ENCODE results near the gene NTF3. TPM values are rescaled to one million over a fixed set of nuclear protein-coding genes. Genes with fewer than 3 reads are reported as not detected.
"Not testable (repeated sequence)": the region's sequence is repeated elsewhere in the genome, so short reads cannot be mapped to it uniquely, and the experiment has no call there.

The NTF3 gene
- total RNA-seq, 4 donors from 2014 or later = 0.18 to 0.23 TPM; not detected in 2

DNA sequence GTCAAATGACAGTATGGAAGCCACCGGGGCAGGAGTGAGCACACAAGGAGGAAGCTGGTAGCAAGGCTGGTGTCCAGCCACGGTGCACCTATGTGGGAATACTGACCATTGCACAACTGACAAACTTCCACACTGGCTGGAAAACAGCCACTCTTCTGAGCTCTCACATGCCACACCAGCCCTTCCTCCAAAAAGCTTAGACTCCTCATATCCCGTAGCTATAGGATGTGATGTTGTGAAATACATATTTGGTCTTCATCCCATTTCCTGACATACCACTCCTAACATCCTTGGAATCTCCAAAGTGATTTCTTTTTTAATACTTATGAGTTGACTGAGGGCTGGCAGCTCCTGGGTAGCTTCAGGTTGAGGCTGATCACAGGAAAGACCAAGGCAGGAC, 103.6 kb downstream of the NTF3 start:
- H3K9me3 ChIP-seq = no peaks in the 10 kb centered on the region
- DNase-seq = no peak
- intact Hi-C loops (cut with DNase I; ENCODE audit: low total_unique reads) (no loop called here), in situ Hi-C loops (cut with MboI; ENCODE audit: low sequenced_read_pairs in 4 of 4) (no loop called here)
- ATAC-seq = no peak
- TF ChIP-seq POLR2A (IDR thresholded peaks at IDR 0.05) = no peak
- TF ChIP-seq CTCF (IDR thresholded peaks at IDR 0.05 in 4 of 5, conservative IDR thresholded peaks at IDR 0.05 in 1 of 5) = no peak
- H3K4me3 ChIP-seq = no peak overlapping the region
- no peaks in the 10 kb centered on the region for H3K36me3 ChIP-seq
- H3K4me1 ChIP-seq = no peaks in the 10 kb centered on the region
- no peaks in the 10 kb centered on the region for H3K27me3 ChIP-seq
- no peak overlapping the region for H3K27ac ChIP-seq

DNA sequence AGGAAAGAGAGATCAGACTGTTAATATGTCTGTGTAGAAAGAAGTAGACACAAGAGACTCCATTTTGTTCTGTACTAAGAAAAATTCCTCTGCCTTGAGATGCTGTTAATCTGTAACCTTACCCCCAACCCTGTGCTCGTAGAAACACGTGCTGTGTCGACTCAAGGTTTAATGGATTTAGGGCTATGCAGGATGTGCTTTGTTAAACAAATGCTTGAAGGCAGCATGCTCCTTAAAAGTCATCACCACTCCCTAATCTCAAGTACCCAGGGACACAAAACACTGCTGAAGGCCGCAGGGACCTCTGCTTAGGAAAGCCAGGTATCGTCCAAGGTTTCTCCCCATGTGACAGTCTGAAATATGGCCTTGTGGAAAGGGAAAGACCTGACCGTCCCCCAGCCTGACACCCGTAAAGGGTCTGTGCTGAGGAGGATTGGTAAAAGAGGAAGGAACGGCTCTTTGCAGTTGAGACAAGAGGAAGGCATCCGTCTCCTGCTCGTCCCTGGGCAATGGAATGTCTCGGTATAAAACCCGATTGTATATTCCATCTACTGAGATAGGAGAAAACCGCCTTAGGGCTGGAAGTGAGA, 105.2 kb downstream of the NTF3 start:
- H3K4me1 ChIP-seq; H3K36me3 ChIP-seq; intact Hi-C loops (cut with DNase I; ENCODE audit: low total_unique reads); H3K27me3 ChIP-seq; H3K4me3 ChIP-seq; DNase-seq; ATAC-seq; H3K9me3 ChIP-seq; H3K27ac ChIP-seq; in situ Hi-C loops (cut with MboI; ENCODE audit: low sequenced_read_pairs in 4 of 4): not testable (repeated sequence)

DNA sequence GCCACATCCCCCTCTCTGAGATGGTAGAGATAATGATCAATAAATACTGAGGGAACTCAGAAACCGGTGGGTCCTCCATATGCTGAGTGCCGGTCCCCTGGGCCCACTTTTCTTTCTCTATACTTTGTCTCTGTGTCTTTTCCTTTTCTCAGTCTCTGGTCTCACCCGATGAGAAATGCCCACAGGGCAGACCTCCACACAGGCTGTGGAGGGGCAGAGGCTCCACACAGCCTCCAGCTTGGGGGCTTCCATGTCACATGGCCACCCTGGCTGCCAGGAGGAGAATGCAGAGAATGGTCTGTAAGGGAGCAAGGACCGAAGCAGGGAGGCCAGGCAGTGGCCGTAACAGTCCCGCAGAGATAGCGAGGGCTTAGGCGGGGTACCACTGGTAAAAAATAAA, 105.9 kb downstream of the NTF3 start:
- Histone ChIP-seq H3K4me3 (no peak overlapping the region), H3K27me3 (no peaks in the 10 kb centered on the region), H3K27ac (no peak overlapping the region), H3K4me1 (no peaks in the 10 kb centered on the region), H3K9me3 (no peaks in the 10 kb centered on the region), H3K36me3 (no peaks in the 10 kb centered on the region)
- DNase-seq (no peak), ATAC-seq (no peak)
- TF ChIP-seq CTCF (IDR thresholded peaks at IDR 0.05 in 4 of 5, conservative IDR thresholded peaks at IDR 0.05 in 1 of 5) (no peak), POLR2A (IDR thresholded peaks at IDR 0.05) (no peak)
- intact Hi-C loops (cut with DNase I; ENCODE audit: low total_unique reads) = no loop called here
- in situ Hi-C loops (cut with MboI; ENCODE audit: low sequenced_read_pairs in 4 of 4) = no loop called here

Data from gastrocnemius medialis (tissue), 4 donors.